B cell (primary cell): ENCODE measurements around the gene WWP2.

Experiments used
- EZH2 ChIP-seq: IDR thresholded peaks from 2 replicates; pipeline ENCODE4 v1.6.1; 2012; ENCODE audit warnings: borderline replicate concordance, low read depth, mild to moderate bottlenecking, moderate library complexity, low read length; ENCODE audit not compliant: insufficient read depth, poor library complexity, severe bottlenecking
- TF ChIP-seq, protein P1 (sequence below): fragments of 200-600 bp; IDR thresholded peaks from one replicate; pipeline ENCODE4 v1.8.0; 2022; ENCODE audit warnings: antibody characterized with exemption, mild to moderate bottlenecking

DNA sequence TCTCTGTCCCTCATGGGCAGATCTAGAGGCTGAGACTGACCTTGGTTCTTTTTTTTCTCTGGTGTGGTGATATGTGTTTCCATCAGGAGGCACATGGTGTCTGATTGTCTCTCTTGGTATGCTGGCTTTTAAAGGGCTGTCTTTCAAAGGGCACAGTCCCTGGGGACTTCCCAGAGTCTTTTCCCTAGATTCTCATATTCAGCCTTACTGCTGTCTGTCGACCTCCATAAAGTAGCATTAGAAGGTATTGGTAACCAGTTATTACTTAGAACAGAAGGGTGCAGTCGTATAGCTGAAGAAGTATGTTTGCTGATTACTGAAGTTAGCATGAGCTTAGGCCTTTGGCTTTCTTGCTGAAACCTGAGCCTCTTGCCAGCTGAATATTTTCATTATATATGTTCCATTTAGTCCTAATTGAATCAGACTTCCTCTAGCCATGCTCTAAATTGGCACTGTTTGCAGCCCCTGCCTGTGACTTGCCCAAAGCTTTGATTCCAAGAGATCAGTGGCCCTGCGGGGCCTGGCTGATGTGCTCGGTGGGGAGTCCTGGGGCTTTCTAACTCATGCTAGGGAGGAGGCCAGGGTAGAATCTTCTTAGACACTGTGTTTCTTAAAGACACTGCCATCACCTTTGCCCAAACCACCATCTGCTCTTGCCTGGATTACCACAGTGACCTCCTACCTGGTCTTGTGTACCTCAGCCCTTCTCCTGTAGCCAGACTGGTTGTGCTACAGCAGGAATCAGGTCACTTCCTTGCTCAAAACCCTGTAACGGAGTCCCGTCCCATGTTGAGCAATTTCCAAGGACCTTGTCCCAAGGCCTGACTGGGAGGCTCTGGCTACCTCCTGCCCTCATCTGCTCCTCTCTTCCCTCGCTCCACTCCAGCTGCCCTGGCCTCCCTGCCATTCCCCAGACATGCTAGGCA is 71.5 kb downstream of the WWP2 start:
- TF ChIP-seq, protein P1, sequence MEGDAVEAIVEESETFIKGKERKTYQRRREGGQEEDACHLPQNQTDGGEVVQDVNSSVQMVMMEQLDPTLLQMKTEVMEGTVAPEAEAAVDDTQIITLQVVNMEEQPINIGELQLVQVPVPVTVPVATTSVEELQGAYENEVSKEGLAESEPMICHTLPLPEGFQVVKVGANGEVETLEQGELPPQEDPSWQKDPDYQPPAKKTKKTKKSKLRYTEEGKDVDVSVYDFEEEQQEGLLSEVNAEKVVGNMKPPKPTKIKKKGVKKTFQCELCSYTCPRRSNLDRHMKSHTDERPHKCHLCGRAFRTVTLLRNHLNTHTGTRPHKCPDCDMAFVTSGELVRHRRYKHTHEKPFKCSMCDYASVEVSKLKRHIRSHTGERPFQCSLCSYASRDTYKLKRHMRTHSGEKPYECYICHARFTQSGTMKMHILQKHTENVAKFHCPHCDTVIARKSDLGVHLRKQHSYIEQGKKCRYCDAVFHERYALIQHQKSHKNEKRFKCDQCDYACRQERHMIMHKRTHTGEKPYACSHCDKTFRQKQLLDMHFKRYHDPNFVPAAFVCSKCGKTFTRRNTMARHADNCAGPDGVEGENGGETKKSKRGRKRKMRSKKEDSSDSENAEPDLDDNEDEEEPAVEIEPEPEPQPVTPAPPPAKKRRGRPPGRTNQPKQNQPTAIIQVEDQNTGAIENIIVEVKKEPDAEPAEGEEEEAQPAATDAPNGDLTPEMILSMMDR = no peak
- no peak for TF ChIP-seq EZH2
